NCI-H1694 treated with DMSO at 0.1 percent for 48 hours (cell line): Measurements from ENCODE around the gene SPI1.

ENCODE experiments used
- DNase-seq: peaks from one replicate; lab custom pipeline; 2025; lab: John Stamatoyannopoulos, UW

SPI1 gene

GRCh38 chr11:47406896-47407745 lies 28.8 kb upstream of the SPI1 start:
- no peak for DNase-seq

GRCh38 chr11:47403571-47403970 lies 25.2 kb upstream of the SPI1 start:
- no peak for DNase-seq

GRCh38 chr11:47403135-47403534 lies 24.8 kb upstream of the SPI1 start:
- DNase-seq = no peak

- no peak for DNase-seq
Measured at GRCh38 chr11:47400768-47401279, 22.5 kb upstream of the SPI1 start.

- no peak for DNase-seq
Measured at GRCh38 chr11:47399860-47400767, 21.8 kb upstream of the SPI1 start.

GRCh38 chr11:47398551-47398950 lies 20.2 kb upstream of the SPI1 start:
- DNase-seq = no peak

- DNase-seq = no peak
Measured at GRCh38 chr11:47398011-47398410, 19.7 kb upstream of the SPI1 start.

- no peak for DNase-seq
Measured at GRCh38 chr11:47396049-47396320, 17.6 kb upstream of the SPI1 start.

GRCh38 chr11:47395223-47396048 lies 17.1 kb upstream of the SPI1 start:
- DNase-seq = no peak

- no peak for DNase-seq
Measured at GRCh38 chr11:47394322-47395222, 16.2 kb upstream of the SPI1 start.

GRCh38 chr11:47394050-47394321 lies 15.6 kb upstream of the SPI1 start:
- DNase-seq = no peak

GRCh38 chr11:47393163-47394049 lies 15.1 kb upstream of the SPI1 start:
- DNase-seq = no peak

GRCh38 chr11:47392546-47393162 lies 14.3 kb upstream of the SPI1 start:
- no peak for DNase-seq

- no peak for DNase-seq
Measured at GRCh38 chr11:47391711-47392432, 13.5 kb upstream of the SPI1 start.

- no peak for DNase-seq
Measured at GRCh38 chr11:47391077-47391583, 12.8 kb upstream of the SPI1 start.

GRCh38 chr11:47390422-47390760 lies 12.0 kb upstream of the SPI1 start:
- no peak for DNase-seq

- no peak for DNase-seq
Measured at GRCh38 chr11:47389577-47390421, 11.5 kb upstream of the SPI1 start.
